ENCODE results near the gene SLC2A1. TPM values are rescaled to one million over a fixed set of nuclear protein-coding genes. Genes with fewer than 3 reads are reported as not detected.

SLC2A1 gene
- total and polyA plus RNA-seq, 9 of the 15 experiments (the other 6 are each of a cell fraction or from before 2014, with no cell fraction given) = 12.6 to 153 (median 48.0) TPM

- TF ChIP-seq CHD1 (IDR thresholded peaks at IDR 0.05; ENCODE audit: low read length) (peak; percentile 17), SPI1 (IDR thresholded peaks at IDR 0.05; ENCODE audit: borderline replicate concordance, low read depth, low read length) (peak; percentile 7; the same call in 1 of the 2 replicates), FUS (optimal IDR thresholded peaks at IDR 0.05; ENCODE audit: low read depth, low read length) (no peak), GMEB1 (CRISPR knock-in tag; IDR thresholded peaks at IDR 0.05) (peak; percentile 23; the same call in 1 of the 2 replicates), FIP1L1 (IDR thresholded peaks at IDR 0.05; ENCODE audit: low read depth, low read length, poor library complexity, severe bottlenecking) (no peak), KDM1A (IDR thresholded peaks at IDR 0.05) (no peak), KLF16 (IDR thresholded peaks at IDR 0.05) (no peak), FOXK2 (conservative IDR thresholded peaks at IDR 0.05 in 1 of 2, IDR thresholded peaks at IDR 0.05 in 1 of 2; ENCODE audit: low read depth in 2 of 2) (0 out of 4 replicates have a peak, but pooled peaks of 1 of the 2 experiments have one; percentile 16), PHF20 (IDR thresholded peaks at IDR 0.05; ENCODE audit: partially characterized antibody) (no peak), CBX1 (IDR thresholded peaks at IDR 0.05; ENCODE audit: low read depth) (no peak), TCF3 (CRISPR knock-in tag; IDR thresholded peaks at IDR 0.05) (no peak), POLR2AphosphoS2 (IDR thresholded peaks at IDR 0.05; ENCODE audit: low read length) (no peak), YBX1 (IDR thresholded peaks at IDR 0.05) (0 out of 2 replicates have a peak, but pooled peaks have one; percentile 37), SMAD1 (IDR thresholded peaks at IDR 0.05; ENCODE audit: low read depth, low read length, partially characterized antibody) (peak; percentile 11), ZNF121 (CRISPR knock-in tag; conservative IDR thresholded peaks at IDR 0.05) (no peak), PKNOX1 (IDR thresholded peaks at IDR 0.05) (peak; percentile 34; the same call in 1 of the 2 replicates), CHCHD3 (CRISPR knock-in tag; IDR thresholded peaks at IDR 0.05) (no peak), HDGF (IDR thresholded peaks at IDR 0.05) (peak; percentile 14; the same call in 1 of the 2 replicates), ZNF41 (CRISPR knock-in tag; conservative IDR thresholded peaks at IDR 0.05) (no peak), ZNF695 (CRISPR knock-in tag; IDR thresholded peaks at IDR 0.05) (no peak), ELF1 (tag; IDR thresholded peaks at IDR 0.05) (peak; percentile 3; the same call in 1 of the 2 replicates), RFX7 (CRISPR knock-in tag; IDR thresholded peaks at IDR 0.05) (no peak), VEZF1 (CRISPR knock-in tag; IDR thresholded peaks at IDR 0.05) (peak; percentile 53; the same call in 1 of the 2 replicates), ZFP91 (CRISPR knock-in tag; IDR thresholded peaks at IDR 0.05) (no peak), SIRT6 (IDR thresholded peaks at IDR 0.05; ENCODE audit: low read depth, low read length) (no peak)
Measured at GRCh38 chr1:42923367-42924081, 35.1 kb downstream of the SLC2A1 start (continued).
